Measurements from ENCODE around the gene CMYA5.

DNA sequence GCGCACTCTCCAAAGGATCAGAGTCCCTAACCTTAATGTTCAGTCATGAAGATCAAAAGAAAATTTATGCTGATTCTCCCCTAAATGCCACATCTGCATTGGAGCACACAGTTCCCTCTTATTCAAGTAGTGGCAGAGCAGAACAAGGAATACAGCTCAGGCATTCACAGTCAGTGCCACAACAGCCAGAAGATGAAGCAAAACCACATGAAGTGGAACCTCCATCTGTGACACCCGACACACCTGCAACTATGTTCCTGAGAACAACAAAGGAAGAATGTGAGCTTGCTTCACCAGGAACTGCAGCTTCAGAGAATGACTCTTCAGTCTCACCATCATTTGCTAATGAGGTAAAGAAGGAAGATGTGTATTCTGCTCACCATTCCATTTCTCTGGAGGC lies 40.0 kb downstream of the CMYA5 start:
- TF ChIP-seq, protein P1, sequence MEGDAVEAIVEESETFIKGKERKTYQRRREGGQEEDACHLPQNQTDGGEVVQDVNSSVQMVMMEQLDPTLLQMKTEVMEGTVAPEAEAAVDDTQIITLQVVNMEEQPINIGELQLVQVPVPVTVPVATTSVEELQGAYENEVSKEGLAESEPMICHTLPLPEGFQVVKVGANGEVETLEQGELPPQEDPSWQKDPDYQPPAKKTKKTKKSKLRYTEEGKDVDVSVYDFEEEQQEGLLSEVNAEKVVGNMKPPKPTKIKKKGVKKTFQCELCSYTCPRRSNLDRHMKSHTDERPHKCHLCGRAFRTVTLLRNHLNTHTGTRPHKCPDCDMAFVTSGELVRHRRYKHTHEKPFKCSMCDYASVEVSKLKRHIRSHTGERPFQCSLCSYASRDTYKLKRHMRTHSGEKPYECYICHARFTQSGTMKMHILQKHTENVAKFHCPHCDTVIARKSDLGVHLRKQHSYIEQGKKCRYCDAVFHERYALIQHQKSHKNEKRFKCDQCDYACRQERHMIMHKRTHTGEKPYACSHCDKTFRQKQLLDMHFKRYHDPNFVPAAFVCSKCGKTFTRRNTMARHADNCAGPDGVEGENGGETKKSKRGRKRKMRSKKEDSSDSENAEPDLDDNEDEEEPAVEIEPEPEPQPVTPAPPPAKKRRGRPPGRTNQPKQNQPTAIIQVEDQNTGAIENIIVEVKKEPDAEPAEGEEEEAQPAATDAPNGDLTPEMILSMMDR (conservative IDR thresholded peaks at IDR 0.05; ENCODE audit: low read length) = no peak
- no peak for TF ChIP-seq EZH2phosphoT487 (IDR thresholded peaks at IDR 0.05; ENCODE audit: borderline replicate concordance)

Measured in Loucy (cell line).